Large intestine (tissue), 3 donors: ENCODE results near the gene CDKN1B. TPM values are rescaled to one million over a fixed set of nuclear protein-coding genes. Genes with fewer than 3 reads are reported as not detected.
A peak's percentile ranks its signal among the peaks of the same experiment; 100 is the strongest.

Experiments
- DNase-seq, 2 donors: peaks; one replicate each; pipeline versions ENCODE4 v3.0.0 to v3.0.0-alpha.2; 2013
- H3K27ac ChIP-seq: one replicate; pipeline ENCODE4 v1.5.1; 2013; ENCODE audit warnings: low read length
- H3K27me3 ChIP-seq: 2 replicates; pipeline ENCODE4 v1.6.1; 2013; ENCODE audit warnings: low read length; ENCODE audit not compliant: control insufficient read depth, insufficient read depth
- H3K36me3 ChIP-seq: 2 replicates; pipeline ENCODE4 v1.6.1; 2013; ENCODE audit warnings: low read length; ENCODE audit not compliant: control insufficient read depth, insufficient read depth
- H3K4me1 ChIP-seq: one replicate; pipeline ENCODE4 v1.6.1; 2013; ENCODE audit warnings: low read length; ENCODE audit not compliant: control insufficient read depth, insufficient read depth
- H3K4me3 ChIP-seq: one replicate; pipeline ENCODE4 v1.5.1; 2013; ENCODE audit warnings: low read length
- H3K9me3 ChIP-seq: one replicate; pipeline ENCODE4 v1.6.1; 2013; ENCODE audit warnings: mild to moderate bottlenecking, low read depth, low read length, moderate library complexity; ENCODE audit not compliant: control insufficient read depth
- WGBS: methylation state at CpG from one replicate; pipeline ENCODE4 v1.1.5; 2013; ENCODE audit warnings: low lambda C conversion rate; ENCODE audit not compliant: insufficient coverage; 5-methylcytosine and 5-hydroxymethylcytosine counted together
- polyA plus RNA-seq: library from polyadenylated mRNA; unstranded; fragments of 120-200 nt; gene quantifications from one replicate; pipeline ENCODE4 v1.2.1, GENCODE V29; 2013

CDKN1B gene
- polyA plus RNA-seq, 1 donor = 85.9 TPM

- Histone ChIP-seq H3K27ac (peak overlapping the region; percentile 100), H3K4me3 (peak overlapping the region; percentile 98), H3K9me3 (no peaks in the 10 kb centered on the region), H3K27me3 (no peaks in the 10 kb centered on the region), H3K36me3 (peaks cover 14% of the 10 kb centered on the region), H3K4me1 (peaks cover 11% of the 10 kb centered on the region)
- DNase-seq = peak in 1 of 2 donors; percentile 69
- WGBS = no CpG with 5 or more reads among the region's 89 CpGs
These were observed 6.7 kb downstream of the CDKN1B start for GRCh38 chr12:12723681-12724420.

GRCh38 chr12:12724421-12725085 lies 7.4 kb downstream of the CDKN1B start:
- Histone ChIP-seq H3K36me3 (peaks cover 9% of the 10 kb centered on the region), H3K4me1 (peaks cover 11% of the 10 kb centered on the region), H3K27me3 (no peaks in the 10 kb centered on the region), H3K9me3 (no peaks in the 10 kb centered on the region), H3K27ac (peak overlapping the region; percentile 100), H3K4me3 (peak overlapping the region; percentile 98)
- DNase-seq = no peak
- WGBS = no CpG with 5 or more reads among the region's 46 CpGs

GRCh38 chr12:12725086-12725955 lies 8.2 kb downstream of the CDKN1B start:
- Histone ChIP-seq H3K27ac (peak overlapping the region; percentile 100), H3K4me1 (peaks cover 11% of the 10 kb centered on the region), H3K9me3 (no peaks in the 10 kb centered on the region), H3K36me3 (peaks cover 6% of the 10 kb centered on the region), H3K27me3 (no peaks in the 10 kb centered on the region), H3K4me3 (peak overlapping the region; percentile 98)
- no CpG with 5 or more reads among the region's 93 CpGs for WGBS
- DNase-seq = peak; percentile 98 to 99

- Histone ChIP-seq H3K9me3 (no peaks in the 10 kb centered on the region), H3K27ac (peak overlapping the region; percentile 100), H3K27me3 (no peaks in the 10 kb centered on the region), H3K4me1 (peaks cover 6% of the 10 kb centered on the region), H3K36me3 (peaks cover 3% of the 10 kb centered on the region), H3K4me3 (peak overlapping the region; percentile 98)
- 0% methylated on average over 6 of the region's 26 CpGs for WGBS
- no peak for DNase-seq
These were observed 8.9 kb downstream of the CDKN1B start for GRCh38 chr12:12725956-12726554.

- DNase-seq = peak in 1 of 2 donors; percentile 72
- H3K27me3 ChIP-seq = no peaks in the 10 kb centered on the region
- peaks cover under 1% of the 10 kb centered on the region for H3K36me3 ChIP-seq
- WGBS = 0% methylated on average over 1 of the region's 6 CpGs
- H3K4me1 ChIP-seq = peaks cover under 1% of the 10 kb centered on the region
- no peaks in the 10 kb centered on the region for H3K9me3 ChIP-seq
- peak overlapping the region; percentile 100 for H3K27ac ChIP-seq
- peak overlapping the region; percentile 98 for H3K4me3 ChIP-seq
These were observed 9.5 kb downstream of the CDKN1B start for GRCh38 chr12:12726555-12727093.

GRCh38 chr12:12731178-12731577 lies 14.0 kb downstream of the CDKN1B start:
- Histone ChIP-seq H3K4me1 (no peaks in the 10 kb centered on the region), H3K9me3 (no peaks in the 10 kb centered on the region), H3K36me3 (no peaks in the 10 kb centered on the region), H3K4me3 (no peak overlapping the region), H3K27me3 (no peaks in the 10 kb centered on the region), H3K27ac (no peak overlapping the region)
- no peak for DNase-seq

GRCh38 chr12:12731785-12732184 lies 14.6 kb downstream of the CDKN1B start:
- WGBS = 80% methylated on average over 2 of the region's 6 CpGs
- no peaks in the 10 kb centered on the region for H3K36me3 ChIP-seq
- H3K27me3 ChIP-seq = no peaks in the 10 kb centered on the region
- no peak overlapping the region for H3K4me3 ChIP-seq
- no peak overlapping the region for H3K27ac ChIP-seq
- DNase-seq = no peak
- H3K4me1 ChIP-seq = no peaks in the 10 kb centered on the region
- no peaks in the 10 kb centered on the region for H3K9me3 ChIP-seq

GRCh38 chr12:12733118-12733517 lies 15.9 kb downstream of the CDKN1B start:
- no peaks in the 10 kb centered on the region for H3K27me3 ChIP-seq
- H3K4me1 ChIP-seq = peaks cover 4% of the 10 kb centered on the region
- H3K36me3 ChIP-seq = no peaks in the 10 kb centered on the region
- H3K4me3 ChIP-seq = no peak overlapping the region
- no peak for DNase-seq
- WGBS = no CpG with 5 or more reads among the region's 2 CpGs
- no peaks in the 10 kb centered on the region for H3K9me3 ChIP-seq
- H3K27ac ChIP-seq = no peak overlapping the region

- no peaks in the 10 kb centered on the region for H3K36me3 ChIP-seq
- no peaks in the 10 kb centered on the region for H3K27me3 ChIP-seq
- H3K9me3 ChIP-seq = no peaks in the 10 kb centered on the region
- H3K4me1 ChIP-seq = peaks cover 4% of the 10 kb centered on the region
- WGBS = 57% methylated on average over 1 of the region's 2 CpGs
- no peak for DNase-seq
- H3K27ac ChIP-seq = no peak overlapping the region
- H3K4me3 ChIP-seq = no peak overlapping the region
These were observed 16.9 kb downstream of the CDKN1B start for GRCh38 chr12:12734054-12734453.
